ENCODE results near the gene WDR77.

The WDR77 gene

DNA sequence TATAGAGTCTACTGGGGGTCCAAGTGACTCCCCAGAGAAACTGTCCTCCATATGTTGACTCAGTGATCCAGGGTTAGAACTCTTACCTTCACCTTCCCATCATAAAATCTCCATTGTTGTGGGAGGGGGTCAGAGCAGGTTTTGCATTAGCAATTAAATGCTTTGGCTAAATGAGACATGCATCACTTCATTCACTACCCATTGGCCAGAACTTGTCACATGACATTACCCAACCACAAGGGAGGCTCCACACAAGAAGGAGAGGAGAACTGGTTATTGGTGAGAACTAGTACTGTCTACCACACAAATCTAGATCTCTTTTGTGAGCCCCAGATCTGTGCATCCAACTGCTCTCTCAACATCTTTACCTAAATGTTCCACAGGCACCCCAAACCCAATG, 20.5 kb upstream of the WDR77 start:
- no peak for DNase-seq (ENCODE audit: low read depth)

DNA sequence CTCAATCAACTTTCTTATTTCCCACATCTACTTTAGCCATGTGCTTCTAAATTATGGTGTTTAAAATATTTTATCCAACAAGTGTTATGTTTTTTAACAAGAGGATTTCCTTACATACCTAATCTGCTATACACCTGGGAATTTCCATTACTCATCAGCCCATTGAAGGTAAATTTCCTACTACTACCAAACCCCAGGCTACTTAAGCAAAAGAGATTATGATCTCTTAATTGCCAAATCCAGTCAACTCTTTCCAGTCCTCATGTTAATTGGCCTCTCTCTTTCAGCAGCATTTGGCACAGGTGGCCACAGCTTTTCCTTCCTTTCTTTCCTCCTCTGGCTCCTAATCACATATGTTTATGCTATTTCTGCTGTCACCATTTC, 19.7 kb upstream of the WDR77 start:
- DNase-seq (ENCODE audit: low read depth), result no peak

DNA sequence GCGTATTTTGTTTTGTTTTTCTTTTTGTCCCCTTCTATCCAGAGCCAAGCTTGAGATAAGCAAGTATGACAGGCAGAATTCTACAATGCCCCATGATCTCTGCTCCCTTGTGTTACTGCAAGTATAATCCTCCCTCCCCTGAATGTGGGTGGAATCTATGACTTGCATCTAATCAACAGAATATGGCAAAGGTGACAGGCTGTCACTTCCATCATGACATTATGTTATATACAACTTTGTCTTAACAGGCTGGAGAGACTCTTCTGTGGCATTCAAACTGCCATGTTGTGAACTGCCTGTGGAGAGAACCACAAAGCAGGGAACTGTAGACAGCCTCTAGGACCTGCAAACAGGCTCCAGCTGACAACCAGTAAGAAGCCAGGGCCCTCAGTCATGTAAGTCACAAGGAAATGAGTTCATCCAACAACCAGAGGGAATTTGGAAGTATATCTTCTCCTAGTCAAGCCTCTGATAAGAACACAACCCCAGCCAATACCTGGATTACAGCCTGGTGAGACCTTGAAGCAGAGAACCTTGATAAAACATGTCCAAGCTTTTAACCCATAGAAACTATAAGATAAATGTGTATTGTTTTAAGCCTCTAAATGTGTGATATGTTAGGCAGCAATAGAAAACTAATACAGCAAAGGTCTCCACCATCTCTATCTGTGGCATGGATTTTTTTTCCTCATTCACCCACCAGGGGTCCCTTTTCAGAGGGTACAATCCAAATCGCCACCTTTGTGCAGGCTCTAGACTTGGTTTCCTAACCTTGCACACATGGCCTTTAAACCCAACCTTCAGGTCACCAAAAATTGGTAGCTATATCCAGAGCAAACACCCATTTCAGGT, 19.0 kb upstream of the WDR77 start:
- DNase-seq (ENCODE audit: low read depth), result no peak

DNA sequence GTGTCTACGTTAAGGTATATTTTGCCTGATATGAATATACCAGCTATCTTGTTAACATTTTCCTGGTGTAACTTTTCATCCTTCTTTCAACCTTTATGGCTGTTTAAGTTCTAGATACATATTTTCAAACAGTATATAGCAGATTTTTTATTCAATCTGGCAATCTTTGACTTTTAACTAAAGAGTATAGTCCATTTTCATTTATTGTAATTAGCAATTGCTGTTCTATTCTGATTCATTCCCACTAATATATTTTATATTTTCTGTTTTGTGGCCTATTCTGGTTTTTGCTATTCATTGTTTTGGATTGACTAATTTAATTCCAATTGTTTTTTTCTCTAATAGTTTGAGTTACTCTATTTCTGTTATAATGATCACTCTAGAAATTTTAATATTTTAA, 17.4 kb upstream of the WDR77 start:
- DNase-seq (ENCODE audit: low read depth), result no peak

DNA sequence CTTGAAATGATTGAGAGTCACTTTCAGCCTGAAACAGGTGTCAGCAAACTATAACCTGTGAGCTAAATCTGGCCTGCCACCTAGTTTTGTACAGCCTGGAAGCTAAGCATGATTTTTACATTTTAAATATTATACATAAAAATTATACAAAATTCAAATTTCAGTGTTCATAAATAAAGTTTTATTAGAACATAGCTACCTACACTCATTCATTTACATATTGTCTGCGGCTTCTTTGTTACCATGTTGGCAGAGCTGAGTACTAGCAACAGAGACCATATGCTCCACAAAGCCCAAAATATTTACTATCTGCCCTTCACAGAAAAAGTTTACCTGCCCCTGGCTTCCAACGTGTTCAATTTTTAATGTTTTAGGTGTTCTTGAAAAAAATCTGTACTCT, 16.7 kb upstream of the WDR77 start:
- DNase-seq (ENCODE audit: low read depth), result no peak

DNA sequence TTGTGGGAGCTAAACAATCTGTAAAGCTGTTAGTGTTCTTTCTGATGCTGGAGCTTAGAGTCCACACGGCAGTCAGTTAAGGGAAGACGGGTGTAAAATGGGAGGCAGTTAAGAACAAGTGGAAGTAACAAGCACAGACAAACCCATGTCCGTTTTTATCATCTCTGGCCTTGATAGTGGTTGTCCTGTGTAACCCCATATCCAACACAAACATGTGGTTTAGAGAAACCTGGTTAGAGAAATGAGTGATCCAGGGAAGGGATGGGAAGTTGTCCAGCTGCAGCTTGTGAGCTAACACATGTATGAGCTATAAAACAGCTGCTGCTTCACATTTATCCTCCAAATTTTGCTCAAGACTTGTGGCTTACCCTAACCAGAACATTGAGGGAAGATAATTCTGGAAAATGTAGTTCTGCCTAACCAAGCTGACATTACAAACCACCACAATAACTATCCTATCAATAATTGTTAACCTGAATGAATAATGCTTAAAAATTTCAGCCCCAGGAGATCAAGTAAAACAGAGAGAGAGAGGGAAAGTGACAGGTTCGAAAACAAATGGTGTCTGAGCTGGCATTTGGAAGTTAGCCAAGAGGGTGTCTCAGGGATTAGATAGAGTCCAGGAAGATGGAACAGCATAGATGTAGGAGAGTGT, 14.1 kb upstream of the WDR77 start:
- no peak for DNase-seq (ENCODE audit: low read depth)

DNA sequence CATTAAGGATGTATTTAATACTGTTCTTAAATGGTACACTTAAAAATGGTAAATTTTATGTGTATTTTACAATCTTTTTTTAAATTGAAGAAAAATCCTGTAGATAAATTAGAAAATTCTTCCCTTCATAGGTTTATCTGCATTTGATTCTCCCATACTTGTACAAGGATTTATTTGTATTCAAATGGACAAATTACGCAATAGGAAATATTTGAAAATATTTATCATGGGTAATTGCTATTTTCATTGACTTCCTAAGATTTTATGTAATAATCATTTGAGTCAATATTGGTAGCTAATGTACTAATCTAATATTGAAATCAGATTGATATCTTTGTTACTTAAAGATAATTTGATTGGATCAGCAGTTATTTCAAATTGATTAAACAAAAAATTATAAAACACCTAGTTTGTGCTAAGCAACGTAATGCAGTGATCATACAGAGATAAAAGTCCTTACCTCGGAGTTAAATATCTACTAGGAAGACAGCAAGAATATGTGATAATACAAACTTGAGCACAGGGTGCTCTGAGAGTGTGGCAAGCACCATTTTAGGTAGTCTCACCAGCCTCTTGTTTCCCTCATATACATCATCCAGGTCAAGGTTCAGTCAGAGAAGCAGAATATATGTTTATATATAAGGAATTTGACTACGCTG, 13.4 kb upstream of the WDR77 start:
- no peak for DNase-seq (ENCODE audit: low read depth)

DNA sequence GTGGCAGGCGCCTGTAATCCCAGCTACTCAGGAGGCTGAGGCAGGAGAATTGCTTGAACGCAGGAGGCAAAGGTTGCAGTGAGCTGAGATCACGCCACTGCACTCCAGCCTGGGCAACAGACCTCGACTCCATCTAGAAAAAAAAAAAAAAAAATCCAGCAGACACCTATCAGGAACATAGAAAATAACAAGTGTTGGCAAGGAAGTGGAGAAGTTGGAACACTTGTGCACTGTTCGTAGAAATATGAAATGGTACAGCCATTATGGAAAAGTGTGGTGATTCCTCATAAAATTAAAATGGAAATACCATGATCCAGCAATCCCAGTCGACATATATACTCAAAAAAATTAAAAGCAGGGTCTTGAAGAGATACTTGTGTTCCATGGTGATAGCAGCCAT, 12.7 kb upstream of the WDR77 start:
- no peak for DNase-seq (ENCODE audit: low read depth)

DNA sequence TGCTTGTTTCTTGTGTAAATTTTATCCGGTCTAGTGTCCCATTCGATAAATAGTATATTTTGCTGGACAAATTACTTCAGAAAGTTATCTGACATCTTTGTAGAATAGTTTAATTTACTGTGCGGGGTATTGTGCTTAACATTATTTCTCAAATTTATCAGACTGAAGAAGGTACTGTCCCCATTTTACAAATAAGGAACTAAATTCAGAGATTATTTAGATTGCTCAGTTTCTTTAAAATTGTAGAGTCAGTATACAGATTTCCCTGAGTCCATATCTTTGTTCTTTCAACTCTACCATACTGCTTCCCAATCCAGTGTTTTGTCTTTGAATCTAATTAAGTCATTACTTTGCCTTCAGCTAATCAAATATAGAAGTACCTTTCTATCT, 6.6 kb upstream of the WDR77 start:
- DNase-seq (ENCODE audit: low read depth), result no peak

DNA sequence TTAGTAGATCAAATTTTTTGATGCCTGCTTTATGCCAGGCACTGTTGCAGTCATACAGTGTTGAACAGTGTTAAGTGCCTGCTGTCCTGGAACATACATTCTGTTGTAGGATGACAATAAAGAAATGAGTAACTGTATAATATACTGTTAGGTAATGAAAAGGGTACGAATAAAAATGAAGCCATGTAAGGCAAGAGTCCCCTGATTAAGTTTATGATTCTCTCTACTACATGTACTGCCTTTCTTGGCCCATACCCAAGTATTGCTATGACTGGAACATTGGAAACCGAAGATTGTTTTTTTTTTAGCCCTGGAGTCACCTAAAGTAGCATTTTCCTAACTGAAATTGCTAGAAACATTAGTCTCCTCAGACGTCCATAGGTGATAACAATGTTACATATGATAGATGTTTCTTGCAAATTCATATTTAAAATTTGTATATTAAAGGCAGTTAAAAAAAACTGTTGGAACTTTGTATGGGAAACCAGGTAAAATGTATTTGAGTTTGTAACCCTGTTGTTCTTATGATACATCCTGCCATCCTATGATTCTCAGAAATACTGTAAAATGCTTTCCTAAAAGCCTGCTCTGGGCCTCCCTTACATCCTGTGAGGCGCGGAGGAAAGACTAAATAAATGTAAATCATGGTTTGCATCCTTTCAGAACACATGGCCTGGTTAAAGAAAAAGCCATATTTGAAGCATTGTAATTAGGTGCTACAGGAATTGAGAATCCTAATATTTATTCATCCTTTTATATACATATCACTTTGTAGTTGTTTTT, 6.0 kb upstream of the WDR77 start:
- no peak for DNase-seq (ENCODE audit: low read depth)

DNA sequence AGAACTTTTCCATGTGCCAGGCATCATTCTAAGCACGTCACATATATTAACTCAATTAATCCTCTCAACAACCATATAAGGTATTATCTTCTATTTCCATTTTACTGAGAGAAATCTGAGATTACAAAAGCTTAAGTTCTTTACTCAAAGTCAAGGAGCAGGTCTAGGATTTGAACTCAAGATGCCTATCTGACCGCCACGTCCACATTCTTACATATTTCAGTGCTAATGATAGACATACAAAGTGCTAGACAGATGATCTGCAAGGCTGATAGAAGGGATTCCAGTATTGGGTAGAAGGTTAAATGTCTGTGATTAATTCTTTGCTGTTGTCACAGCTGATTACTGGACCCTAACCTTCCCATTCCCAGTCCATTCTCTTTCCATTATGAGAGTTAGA, 4.7 kb upstream of the WDR77 start:
- no peak for DNase-seq (ENCODE audit: low read depth)

DNA sequence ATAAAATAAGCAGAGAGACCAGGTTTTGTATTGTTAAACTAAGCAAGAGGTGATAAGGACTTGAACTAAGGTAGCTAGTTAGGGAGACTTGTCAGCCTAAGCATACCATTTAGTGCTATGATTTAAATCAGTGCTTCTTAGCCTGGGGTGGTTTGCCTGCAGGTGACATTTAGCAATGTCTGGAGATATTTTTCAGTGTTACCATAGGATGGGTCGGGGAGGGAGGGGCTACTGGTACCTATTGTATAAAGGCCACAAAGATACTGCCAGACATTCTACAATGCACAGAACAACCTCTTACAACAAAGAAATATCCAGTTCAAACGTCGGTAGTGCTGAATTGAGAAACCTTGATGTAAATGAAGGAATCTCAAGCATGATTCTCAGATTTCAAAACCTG, 3.5 kb upstream of the WDR77 start:
- no peak for DNase-seq (ENCODE audit: low read depth)

DNA sequence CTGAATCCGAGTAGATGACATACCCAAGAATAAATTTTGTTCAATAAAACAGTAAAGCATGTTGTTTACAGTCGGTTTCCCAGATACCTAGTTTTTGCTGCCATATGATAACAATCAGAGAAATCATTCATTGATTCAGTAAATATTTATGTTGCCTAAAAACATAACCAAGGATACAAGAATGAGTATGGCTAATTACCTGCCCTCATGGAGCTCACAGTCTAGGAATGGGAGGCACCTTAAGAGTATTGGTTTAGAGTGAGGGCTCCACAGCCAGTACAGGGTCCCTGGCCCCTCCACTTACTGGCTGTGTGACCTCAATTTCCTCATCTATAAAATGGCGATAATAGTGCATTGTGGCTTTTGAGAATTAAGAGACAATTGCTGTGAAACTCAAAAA, 1.1 kb upstream of the WDR77 start:
- no peak for DNase-seq (ENCODE audit: low read depth)

DNA sequence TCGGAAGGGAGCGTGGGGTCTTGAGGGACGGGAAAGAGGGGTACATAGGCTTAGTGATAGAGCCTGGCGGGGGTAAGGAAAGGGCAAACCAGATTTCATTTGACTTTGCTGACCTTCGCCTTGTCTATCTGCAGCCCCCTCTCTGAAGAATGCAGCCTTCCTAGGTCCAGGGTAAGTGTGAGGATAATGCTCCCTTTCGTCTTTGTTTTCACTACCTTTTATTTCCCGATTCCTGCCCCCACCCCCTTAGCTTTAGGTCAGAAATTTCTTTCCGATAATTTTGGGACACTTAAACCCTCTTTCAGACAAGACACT, 604 bp upstream of the WDR77 start:
- DNase-seq (ENCODE audit: low read depth), result no peak

DNA sequence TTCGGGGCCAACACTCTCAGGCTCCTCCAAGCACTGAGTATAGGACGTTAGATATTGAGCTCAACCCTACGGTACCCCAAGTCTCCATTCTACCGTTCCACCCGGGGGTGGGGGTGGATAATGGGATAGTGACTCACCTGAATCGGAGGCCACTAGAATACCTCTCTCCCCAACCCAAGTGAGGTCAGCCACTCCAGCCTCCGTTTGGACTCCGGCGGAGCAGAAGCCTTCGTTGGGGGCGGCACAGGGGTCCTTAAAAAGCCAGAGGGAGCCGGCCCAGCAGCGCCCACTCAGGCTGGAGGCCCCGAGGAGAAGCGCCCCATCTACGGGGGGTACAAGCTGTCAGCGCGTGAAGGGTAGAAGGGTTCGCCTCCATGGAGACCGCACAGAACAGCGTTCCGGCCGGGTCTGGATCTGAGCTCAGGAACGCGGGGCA, 556 bp downstream of the WDR77 start:
- DNase-seq (ENCODE audit: low read depth), result no peak

DNA sequence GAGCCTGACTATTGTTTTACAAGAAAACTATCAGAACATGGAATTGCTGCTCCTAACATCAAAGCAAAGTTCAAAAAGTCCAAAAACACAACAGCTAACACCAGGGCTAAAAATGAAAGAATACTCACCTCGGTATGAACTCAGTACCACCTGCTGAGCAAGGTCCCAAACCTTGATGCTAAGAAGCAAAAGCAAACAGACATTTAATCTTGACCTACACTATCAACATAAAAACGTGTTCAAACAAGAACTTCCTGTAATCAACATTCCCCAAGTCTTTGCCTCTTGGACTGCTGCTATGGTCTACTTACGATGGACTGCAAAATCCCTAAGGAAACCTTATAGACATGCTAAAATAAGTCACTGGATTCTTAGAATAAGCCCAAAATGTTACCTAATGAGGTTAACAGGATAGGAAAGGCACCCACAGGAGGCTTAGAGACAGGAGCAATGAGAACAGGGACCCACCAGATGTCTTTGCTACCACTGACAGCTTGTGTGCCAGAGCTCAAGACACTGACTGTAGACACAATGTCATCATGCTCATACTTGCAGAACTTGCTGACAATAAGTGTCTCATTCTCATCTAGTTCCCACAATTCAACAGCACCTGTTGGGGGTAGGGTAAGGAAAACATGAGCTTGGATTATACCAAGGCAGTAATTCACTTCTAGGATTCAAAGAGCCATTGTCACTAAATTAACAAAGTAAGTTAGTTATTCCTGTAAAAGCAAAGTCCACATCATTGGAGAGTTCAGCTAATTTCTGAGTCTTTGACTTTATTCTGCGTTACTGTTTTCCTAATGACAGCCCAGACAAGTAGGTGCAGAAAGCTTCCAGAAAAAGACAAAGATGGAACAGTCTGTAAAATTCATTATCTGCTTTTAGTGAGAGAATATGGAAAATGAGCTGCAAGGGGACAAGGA, 1.8 kb downstream of the WDR77 start:
- DNase-seq (ENCODE audit: low read depth), result no peak

DNA sequence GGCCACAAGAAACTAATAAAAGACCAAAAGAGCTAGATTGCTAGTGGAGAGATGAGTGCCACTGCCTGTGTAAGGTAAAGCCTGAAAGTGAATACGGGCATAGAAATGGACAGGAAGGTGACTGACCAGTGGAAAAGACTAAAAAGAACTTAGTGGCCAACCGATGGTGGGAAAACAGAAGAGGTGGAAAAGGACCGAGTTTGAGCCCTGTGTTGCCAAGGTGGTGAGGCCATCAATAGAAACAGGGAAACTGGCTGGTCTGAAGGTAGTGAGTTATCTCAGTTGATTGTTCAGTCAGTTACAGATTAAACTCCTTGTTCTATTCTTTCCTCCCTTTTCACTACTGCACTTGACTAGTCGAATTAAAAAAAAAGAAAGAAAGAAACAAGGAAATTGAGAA, 2.5 kb downstream of the WDR77 start:
- DNase-seq (ENCODE audit: low read depth), result no peak

DNA sequence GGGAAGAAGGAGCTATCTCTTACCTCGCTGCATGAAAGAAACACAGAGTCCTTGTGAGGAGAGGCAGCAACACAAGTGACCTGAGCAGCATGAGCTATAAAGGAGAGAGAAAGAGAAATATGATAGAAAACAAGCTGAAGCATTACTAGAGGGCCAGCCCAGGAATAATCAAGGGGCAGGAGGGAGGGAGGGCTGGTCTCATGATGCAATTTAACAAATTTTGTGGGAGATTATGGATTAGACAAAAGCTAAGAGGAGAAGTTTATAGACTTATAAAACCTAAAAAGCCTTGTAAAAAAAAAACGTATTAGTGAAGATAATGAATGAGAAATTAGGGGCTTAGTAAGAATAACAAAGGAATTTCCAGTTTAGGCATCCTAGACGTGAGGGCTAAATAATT, 5.0 kb downstream of the WDR77 start:
- no peak for DNase-seq (ENCODE audit: low read depth)

DNA sequence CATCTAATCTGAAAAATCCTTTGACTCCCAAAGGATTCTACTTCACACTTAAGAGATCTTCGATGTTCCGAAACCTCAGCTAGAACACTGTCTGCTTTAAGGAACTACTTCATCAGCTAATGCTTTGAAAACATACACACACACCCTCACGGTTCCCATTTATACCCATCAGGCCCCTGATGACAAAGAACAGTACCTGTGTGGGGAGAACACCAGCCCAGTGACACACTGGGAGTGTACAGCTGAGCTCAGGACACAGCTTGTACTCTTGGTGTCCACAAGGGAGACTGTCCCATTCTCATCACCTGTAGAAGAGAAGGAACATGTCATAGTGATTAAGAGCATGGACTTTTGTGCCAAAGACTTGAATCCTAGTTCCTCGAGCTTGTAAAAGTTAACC, 6.6 kb downstream of the WDR77 start:
- DNase-seq (ENCODE audit: low read depth), result no peak

DNA sequence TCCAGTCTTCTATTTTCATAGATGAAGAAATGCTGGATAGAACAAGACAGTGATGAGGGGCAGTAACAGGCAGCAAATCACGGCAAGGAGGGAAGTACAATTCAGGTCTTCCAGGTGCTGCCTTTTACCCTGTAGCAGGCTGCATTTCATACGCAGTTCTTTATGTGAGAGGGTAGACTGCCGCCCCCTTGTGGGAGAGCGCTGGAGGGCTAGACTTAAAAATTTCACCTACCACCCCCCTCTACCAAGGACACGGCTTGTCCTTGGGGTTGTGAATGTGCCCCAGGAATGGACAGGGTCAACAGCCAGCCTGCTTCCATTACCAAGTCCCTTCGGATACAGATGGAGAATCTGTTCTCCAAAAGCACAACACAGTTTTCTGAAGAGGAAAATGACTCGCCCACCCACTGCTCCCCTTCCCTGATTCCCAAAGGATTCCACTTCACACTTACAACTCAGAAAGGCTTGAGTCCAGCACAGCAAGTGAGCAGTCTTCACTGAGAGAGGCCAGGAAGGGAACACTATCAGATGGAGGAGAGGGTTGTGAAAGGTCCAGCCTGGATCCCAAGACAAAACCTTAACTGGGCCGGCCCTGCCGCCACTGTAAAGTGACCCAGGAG, 7.4 kb downstream of the WDR77 start:
- DNase-seq (ENCODE audit: low read depth), result no peak

All from fibroblast of gingiva (primary cell).